Measurements from ENCODE around the gene TDRD6. TPM values are rescaled to one million over a fixed set of nuclear protein-coding genes. Genes with fewer than 3 reads are reported as not detected.
"Not testable (repeated sequence)": the region's sequence is repeated elsewhere in the genome, so short reads cannot be mapped to it uniquely, and the experiment has no call there.

Gene TDRD6
- total RNA-seq, 1 donor from 2014 or later = 0.20 TPM

GRCh38 chr6:46743425-46744158 lies 55.9 kb downstream of the TDRD6 start:
- DNase-seq = no peak

GRCh38 chr6:46744159-46744725 lies 56.6 kb downstream of the TDRD6 start:
- DNase-seq = not testable (repeated sequence)

DNA sequence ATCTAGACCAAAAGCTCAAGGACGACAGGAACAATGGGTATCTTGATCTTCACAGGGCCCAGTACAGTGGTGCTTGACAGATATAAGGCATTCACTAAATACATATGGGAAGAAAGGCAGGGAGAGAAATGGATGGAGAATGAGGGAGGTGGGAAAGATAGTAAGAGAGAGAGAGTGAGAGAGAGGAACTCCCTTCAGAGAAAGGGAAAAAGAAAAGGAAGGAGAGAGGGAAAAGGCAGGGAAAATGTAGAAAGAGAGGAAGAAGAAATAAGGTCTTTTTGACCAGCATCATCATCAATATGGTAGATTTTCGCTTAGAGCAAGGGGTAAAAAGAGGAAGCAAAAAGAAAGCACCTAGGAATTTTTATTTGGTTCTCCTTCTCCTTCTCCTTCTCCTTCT lies 58.3 kb downstream of the TDRD6 start:
- DNase-seq = no peak

GRCh38 chr6:46746696-46747095 lies 59.0 kb downstream of the TDRD6 start, which contains the start of gene ANKRD66:
Gene ANKRD66, plus strand, starts transcription at chr6:46746933. Its CDS starts 5,016 bp downstream, at chr6:46751949.
- DNase-seq = no peak

DNA sequence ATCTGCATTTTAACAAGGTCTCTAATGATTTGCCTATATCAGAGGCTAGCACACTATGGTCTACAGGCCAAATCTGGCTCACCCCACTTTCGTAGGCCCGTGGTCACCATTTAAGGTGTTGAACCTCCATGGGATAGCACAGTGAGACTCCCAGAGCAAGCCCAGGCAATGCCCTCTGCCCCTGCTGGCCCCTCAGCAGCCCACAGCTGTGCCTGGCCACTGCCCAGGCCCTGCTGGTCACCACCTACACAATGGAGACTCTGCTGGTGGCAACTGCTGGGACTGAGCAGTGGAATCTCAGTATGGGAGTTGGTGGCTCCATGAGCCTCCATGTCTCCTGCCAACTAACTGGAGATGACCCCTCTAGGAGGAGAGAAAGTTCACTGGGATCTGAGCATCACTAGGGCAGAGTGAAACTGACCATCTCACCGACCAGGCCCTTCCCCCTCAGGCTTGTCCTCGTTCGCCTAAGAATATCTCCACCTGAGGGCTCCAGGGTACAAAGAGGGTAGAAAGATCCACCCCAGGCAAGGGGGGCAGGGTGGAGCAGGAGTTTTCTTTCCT lies 61.3 kb downstream of the TDRD6 start:
- DNase-seq = no peak

GRCh38 chr6:46749731-46750130 lies 62.0 kb downstream of the TDRD6 start:
- no peak for DNase-seq

DNA sequence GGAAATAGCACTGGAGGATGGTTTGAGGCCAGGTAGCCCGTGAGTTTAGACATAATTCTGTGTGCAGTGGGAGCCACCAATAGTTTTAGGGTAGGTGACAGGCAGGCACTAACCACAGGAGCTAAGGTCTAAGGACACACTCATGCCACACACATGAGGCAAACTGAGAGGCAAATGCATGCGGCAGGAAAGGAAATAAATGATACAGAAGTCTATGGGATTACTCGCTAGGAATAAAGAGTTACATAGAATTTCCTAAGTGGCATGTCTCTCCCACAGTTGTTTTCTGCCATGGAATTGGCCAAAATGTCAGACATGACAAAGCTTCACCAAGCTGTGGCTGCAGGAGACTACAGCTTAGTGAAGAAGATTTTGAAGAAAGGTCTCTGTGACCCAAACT lies 64.0 kb downstream of the TDRD6 start:
- no peak for DNase-seq

Other genes starting within 250 kb of the TDRD6 start
- 1.9 TPM for gene RCAN2, start 196.4 kb upstream of the TDRD6 start, total RNA-seq
- 10.8 TPM for gene CYP39A1, start 35.1 kb upstream of the TDRD6 start, total RNA-seq
- gene SLC25A27, start 34.9 kb upstream of the TDRD6 start, total RNA-seq = 20.7 TPM
- 2.0 TPM for gene PLA2G7, start 47.5 kb downstream of the TDRD6 start, total RNA-seq
- gene ANKRD66, start 59.0 kb downstream of the TDRD6 start, total RNA-seq = not detected
- gene MEP1A, start 105.5 kb downstream of the TDRD6 start, total RNA-seq = not detected
- 24.4 TPM for gene ADGRF5, start 234.1 kb downstream of the TDRD6 start, total RNA-seq

Measured in skin of body (tissue), 2 donors.